ENCODE results near the gene GNB1. TPM values are rescaled to one million over a fixed set of nuclear protein-coding genes. Genes with fewer than 3 reads are reported as not detected.

The GNB1 gene
- total and polyA plus RNA-seq, 2 experiments from 2014 or later, result 85.5 to 196 TPM

DNA sequence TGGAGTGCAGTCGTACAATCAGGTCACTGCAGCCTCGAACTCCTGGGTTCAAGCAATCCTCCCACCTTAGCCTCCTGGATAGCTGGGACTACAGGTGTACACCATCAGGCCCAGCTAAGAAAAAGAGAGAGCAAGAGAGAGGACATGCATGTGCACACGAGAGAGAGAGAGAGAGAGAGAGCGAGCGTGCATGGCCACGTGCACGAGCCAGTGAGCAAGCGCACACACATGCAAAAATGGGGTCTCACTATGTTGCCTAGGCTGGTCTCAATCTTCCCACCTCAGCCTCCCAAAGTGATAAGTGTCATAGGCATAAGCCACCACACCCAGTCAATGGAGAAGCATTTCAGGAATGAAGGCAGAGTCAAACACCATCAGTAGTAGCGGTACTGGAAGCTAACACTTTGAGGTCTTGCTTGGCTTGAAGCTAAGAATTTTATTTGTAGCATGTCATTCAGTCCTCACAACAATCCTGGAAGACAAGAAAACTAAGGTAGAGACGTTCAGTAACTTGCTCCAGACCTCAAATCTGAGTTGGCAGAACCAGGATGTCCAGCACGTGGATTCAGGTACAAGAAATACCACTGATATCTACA, 14.5 kb downstream of the GNB1 start:
- peaks cover 3% of the 10 kb centered on the region for H3K36me3 ChIP-seq
- TF ChIP-seq, protein P1, sequence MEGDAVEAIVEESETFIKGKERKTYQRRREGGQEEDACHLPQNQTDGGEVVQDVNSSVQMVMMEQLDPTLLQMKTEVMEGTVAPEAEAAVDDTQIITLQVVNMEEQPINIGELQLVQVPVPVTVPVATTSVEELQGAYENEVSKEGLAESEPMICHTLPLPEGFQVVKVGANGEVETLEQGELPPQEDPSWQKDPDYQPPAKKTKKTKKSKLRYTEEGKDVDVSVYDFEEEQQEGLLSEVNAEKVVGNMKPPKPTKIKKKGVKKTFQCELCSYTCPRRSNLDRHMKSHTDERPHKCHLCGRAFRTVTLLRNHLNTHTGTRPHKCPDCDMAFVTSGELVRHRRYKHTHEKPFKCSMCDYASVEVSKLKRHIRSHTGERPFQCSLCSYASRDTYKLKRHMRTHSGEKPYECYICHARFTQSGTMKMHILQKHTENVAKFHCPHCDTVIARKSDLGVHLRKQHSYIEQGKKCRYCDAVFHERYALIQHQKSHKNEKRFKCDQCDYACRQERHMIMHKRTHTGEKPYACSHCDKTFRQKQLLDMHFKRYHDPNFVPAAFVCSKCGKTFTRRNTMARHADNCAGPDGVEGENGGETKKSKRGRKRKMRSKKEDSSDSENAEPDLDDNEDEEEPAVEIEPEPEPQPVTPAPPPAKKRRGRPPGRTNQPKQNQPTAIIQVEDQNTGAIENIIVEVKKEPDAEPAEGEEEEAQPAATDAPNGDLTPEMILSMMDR (IDR thresholded peaks at IDR 0.05; ENCODE audit: low read depth, low read length), result no peak
- no peak overlapping the region for H3K4me3 ChIP-seq
- no peak for DNase-seq (ENCODE audit: low read depth in 1 of 2, low spot score in 1 of 2)
- H3K4me1 ChIP-seq (ENCODE audit: low read depth), result peaks cover 18% of the 10 kb centered on the region
- no peaks in the 10 kb centered on the region for H3K27me3 ChIP-seq
- H3K9me3 ChIP-seq (ENCODE audit: low read depth), result no peaks in the 10 kb centered on the region
- H3K27ac ChIP-seq, result no peak overlapping the region

DNA sequence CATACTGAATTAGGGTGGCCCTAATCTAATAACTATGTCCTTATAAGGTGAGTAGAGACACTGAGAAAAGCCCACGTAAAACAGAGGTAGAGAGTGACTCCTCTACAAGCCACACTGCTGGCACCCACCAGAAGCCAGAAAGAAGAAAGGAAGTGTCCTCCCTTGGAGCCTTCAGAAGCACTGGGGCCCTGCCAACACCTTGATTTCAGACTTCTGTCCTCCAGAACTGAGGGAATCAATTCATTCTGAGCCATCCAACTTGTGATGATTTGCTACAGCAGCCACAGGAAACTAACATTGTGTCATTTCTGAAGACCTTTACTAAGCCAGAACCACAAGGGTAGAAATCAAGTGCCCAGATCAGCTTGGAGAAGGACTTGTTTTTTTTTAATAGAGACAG, 15.0 kb downstream of the GNB1 start:
- H3K36me3 ChIP-seq, result peaks cover 3% of the 10 kb centered on the region
- peaks cover 13% of the 10 kb centered on the region for H3K4me1 ChIP-seq (ENCODE audit: low read depth)
- H3K9me3 ChIP-seq (ENCODE audit: low read depth), result no peaks in the 10 kb centered on the region
- no peak overlapping the region for H3K27ac ChIP-seq
- H3K27me3 ChIP-seq, result no peaks in the 10 kb centered on the region
- TF ChIP-seq, protein P1 (IDR thresholded peaks at IDR 0.05; ENCODE audit: low read depth, low read length), result no peak
- no peak for DNase-seq (ENCODE audit: low read depth in 1 of 2, low spot score in 1 of 2)
- no peak overlapping the region for H3K4me3 ChIP-seq

DNA sequence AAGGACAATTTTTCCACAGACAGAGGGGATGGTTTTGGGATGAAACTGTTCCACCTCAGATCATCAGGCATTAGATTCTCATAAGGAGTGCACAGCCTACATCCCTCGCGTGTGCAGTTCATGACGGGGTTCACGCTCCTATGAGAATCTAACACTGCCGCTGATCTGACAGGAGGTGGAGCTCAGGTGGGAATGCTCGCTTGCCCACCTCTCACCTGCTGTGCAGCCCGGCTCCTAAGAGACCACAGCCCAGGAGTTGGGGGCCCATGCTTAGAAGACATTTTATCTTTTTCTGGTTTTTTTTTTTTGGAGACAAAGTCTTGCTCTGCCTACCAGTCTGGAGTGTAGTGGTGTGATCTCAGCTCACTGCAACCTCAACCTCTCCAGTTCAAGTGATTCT, 16.0 kb downstream of the GNB1 start:
- Histone ChIP-seq H3K4me1 (ENCODE audit: low read depth) (peaks cover 10% of the 10 kb centered on the region), H3K27me3 (no peaks in the 10 kb centered on the region), H3K4me3 (no peak overlapping the region), H3K9me3 (ENCODE audit: low read depth) (no peaks in the 10 kb centered on the region), H3K36me3 (peaks cover 3% of the 10 kb centered on the region), H3K27ac (no peak overlapping the region)
- TF ChIP-seq, protein P1 (IDR thresholded peaks at IDR 0.05; ENCODE audit: low read depth, low read length), result no peak
- no peak for DNase-seq (ENCODE audit: low read depth in 1 of 2, low spot score in 1 of 2)

DNA sequence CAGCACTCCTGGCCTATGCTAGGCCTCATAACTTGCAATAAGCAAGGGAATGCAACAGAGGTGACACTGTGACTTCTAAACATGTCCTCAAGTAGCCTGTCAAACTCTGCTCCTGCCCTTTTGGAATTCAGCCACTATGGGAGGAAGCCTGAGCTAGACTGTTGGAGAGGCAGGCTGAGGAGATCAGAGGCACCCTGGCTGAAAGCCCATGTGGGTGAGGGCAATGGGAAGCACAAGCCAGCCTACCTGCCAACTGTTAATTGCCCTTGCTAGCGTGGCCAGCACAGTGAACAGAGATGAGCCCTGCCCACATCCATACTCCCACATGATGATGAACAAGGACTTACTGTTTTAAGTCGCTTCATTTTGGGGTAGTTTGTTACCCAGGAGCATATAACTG, 17.7 kb downstream of the GNB1 start:
- Histone ChIP-seq H3K27me3 (no peaks in the 10 kb centered on the region), H3K36me3 (peaks cover 3% of the 10 kb centered on the region), H3K4me1 (ENCODE audit: low read depth) (peaks cover 10% of the 10 kb centered on the region), H3K4me3 (no peak overlapping the region), H3K9me3 (ENCODE audit: low read depth) (no peaks in the 10 kb centered on the region), H3K27ac (peak overlapping the region; percentile 50)
- TF ChIP-seq, protein P1 (IDR thresholded peaks at IDR 0.05; ENCODE audit: low read depth, low read length), result no peak
- DNase-seq (ENCODE audit: low read depth in 1 of 2, low spot score in 1 of 2), result peak in 1 of 2 donors; percentile 39

DNA sequence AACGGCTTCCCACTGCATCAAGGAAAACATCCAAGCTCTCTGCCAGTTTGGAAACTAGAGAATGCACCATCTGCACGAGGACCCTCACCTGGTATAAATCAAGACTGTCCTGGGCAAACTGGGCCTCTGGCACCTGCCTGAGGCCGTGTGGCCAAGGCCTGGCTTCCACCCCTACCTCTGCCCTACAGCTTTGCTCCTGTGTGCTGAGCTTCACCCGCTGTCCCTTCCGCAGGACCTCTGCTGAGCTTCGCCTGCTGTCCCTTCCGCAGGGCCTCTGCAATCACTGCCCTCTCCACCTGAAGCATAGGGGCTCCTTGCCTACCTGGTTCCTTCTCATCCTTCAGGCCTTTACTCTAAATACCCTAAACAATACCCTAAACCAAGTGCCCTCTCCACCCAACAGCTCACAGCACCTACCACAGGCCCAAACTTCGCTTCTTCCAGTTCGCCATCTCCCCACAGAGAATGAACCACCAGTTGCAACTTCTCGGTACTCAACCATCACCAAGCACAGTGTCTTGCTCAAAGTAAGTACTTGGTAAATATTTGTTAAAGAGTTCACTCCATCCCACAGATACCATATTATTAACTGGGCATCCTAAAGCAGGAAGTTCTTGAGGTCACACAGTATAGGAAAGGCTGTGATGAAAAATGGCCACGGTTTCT, 18.4 kb downstream of the GNB1 start:
- Histone ChIP-seq H3K27ac (peak overlapping the region; percentile 50), H3K9me3 (ENCODE audit: low read depth) (no peaks in the 10 kb centered on the region), H3K27me3 (no peaks in the 10 kb centered on the region), H3K4me3 (no peak overlapping the region), H3K4me1 (ENCODE audit: low read depth) (peaks cover 10% of the 10 kb centered on the region), H3K36me3 (peaks cover 3% of the 10 kb centered on the region)
- TF ChIP-seq, protein P1 (IDR thresholded peaks at IDR 0.05; ENCODE audit: low read depth, low read length), result no peak
- no peak for DNase-seq (ENCODE audit: low read depth in 1 of 2, low spot score in 1 of 2)

Data from cardiac muscle cell (in vitro differentiated cells and primary cell).